Left kidney (tissue), 2 donors: Measurements from ENCODE around the gene IGFL1. TPM values are rescaled to one million over a fixed set of nuclear protein-coding genes. Genes with fewer than 3 reads are reported as not detected.
"Not testable (repeated sequence)": the region's sequence is repeated elsewhere in the genome, so short reads cannot be mapped to it uniquely, and the experiment has no call there.

ENCODE experiments used
- DNase-seq: peaks from one replicate; pipeline ENCODE4 v3.0.0-alpha.2; 2013
- polyA plus RNA-seq: library from polyadenylated mRNA; unstranded; fragments of 120-200 nt; gene quantifications from one replicate; pipeline ENCODE4 v1.2.1, GENCODE V29; 2013; ENCODE audit not compliant: insufficient read length

IGFL1 gene
- polyA plus RNA-seq, 1 donor = not detected

DNA sequence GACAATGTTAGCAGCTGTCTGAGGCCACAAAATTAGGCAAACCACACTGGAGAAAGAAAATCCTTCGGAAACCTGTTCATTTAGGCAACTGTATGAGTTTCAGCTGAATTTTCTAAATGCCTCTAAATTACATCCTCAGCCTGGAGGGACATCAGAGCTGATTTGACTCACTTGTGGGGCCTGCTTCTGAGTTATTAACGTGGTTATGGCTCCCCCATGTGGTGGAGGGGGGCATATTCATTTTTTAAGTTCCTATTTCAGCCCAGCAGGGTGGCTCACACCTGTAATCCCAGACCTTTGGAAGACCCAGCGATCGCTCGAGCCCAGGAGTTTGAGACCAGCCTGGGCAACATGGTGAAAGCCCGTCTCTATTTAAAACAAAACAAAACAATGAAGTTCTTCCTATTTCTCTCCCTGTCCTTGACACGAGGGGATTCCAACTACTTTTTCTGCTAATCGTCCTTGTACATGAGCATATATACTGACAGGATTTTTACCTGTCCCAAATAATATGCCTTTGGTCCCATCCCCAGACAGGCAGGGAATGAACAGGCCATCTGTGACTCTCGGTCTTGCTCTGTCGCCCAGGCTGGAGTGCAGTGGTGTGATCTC is 35.8 kb downstream of the IGFL1 start:
- DNase-seq = peak; percentile 80

DNA sequence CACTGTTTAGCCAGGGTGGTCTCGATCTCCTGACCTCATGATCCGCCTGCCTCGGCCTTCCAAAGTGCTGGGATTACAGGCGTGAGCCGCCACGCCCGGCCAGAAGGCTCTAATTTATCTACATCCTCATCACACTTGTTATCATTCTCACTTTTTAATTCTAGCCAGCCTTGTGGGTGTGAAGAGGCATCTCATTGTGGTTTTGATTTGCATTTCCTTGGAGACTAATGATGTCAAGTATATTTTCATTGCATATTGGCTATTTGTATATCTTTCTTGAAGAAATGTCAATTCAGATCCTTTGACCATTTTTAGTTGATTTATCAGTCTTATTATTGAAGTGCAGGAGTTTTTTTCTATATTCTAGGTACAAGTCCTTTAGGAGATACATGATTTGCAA is 39.6 kb downstream of the IGFL1 start:
- DNase-seq = no peak

DNA sequence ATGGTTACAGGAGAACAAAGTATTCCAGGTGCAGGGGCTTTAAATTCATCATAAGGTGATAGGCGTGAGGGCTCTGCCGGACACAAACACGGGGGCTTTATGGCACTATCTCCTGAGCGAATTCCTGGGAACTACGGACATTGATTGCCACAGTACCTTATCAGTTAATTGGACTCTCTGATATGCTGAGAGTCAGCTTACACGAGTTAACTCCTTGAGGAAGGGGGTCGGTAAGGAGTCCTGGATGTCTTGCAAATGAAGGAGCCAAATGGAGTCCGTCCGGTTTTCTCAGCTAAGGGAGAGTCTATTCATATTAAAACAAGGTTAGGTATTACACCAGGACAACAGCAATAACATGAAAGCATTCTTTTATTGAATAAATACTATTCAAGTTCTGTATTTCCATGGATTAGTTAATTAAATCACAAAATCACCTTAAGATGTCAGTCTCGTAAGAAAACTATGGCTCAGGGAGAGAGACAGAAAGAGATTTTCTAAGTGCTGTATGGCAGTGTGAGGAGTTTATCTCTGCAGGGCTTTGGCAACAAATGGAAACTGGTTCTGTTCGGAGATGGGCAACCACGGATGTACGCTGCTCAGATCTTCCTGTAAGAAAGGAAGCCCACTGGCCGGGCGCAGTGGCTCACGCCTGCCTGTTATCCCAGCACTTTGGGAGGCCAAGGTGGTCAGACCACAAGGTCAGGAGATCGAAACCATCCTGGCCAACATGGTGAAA is 41.1 kb downstream of the IGFL1 start:
- no peak for DNase-seq

DNA sequence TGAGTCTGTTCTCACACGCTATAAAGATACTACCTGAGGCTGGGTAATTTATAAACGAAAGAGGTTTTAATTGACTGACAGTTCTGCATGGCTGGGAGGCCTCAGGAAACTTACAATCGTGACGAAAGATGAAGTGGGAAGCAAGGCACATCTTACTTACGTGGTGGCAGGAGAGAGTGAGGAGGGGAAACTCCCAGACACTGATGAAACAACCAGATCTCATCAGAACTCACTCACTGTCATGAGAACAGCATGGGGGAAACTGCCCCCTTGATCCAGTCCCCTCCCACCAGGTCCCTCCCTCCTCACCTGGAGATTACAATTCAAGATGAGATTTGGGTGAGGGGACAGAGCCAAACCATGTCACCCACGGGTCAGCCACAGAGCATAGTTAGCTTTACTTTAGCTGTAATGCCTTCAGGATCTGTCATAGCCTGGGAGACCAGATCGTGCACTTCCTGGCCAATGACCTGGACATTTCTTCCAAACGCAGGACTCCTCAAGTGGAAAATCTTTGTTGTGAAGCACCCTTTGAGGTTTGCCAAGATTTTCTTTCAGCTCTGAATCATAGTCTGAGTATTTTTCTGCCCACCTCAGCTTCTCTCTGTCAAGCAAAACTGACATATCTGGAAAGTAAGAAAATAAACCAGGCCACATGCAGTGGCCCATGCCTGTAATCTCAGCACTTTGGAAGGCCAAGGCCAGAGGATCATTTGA is 42.1 kb downstream of the IGFL1 start:
- no peak for DNase-seq

DNA sequence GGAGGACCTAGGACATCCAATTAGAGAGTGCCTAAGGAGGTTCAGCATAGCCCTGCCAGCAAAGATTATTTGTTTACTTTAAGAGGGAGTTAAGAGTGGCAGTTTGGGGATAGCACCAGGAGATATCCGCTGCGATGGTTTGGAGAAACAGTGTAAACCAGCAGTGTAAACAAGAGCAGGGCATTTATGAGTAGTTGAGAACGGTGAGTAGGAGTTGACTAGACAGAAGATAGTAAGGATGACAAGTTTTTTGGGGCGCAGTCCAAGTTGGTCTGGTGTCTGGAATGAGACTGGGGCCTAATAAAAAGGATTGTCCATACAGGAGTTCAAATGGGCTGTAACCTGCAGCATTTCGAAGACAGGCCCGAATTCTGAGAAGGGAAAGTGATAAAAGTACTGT is 44.4 kb downstream of the IGFL1 start:
- not testable (repeated sequence) for DNase-seq

DNA sequence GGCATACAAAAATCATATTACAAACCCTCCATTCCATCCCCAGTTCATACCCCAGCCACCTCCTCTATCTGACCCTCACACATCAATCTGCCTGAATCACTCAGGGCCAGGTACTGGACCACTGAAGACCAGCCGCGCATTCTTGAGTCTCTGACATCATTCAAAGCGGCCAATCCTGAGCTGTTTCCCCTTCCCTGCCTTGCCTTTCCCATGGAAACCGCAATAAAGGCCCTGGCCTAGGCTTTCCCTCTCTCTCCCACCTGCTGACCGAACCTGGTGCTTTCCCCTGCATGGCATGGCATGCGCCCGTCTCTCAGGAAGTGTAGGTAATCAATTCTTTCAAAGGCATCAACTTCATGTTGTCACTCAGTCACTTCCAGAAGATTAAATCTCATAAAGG is 49.6 kb downstream of the IGFL1 start:
- no peak for DNase-seq

Other genes starting within 250 kb of the IGFL1 start
- gene CCDC61, start 234.3 kb upstream of the IGFL1 start, polyA plus RNA-seq = 11.7 TPM
- 0.32 TPM for gene PGLYRP1, start 206.7 kb upstream of the IGFL1 start, polyA plus RNA-seq
- gene IGFL4, start 188.7 kb upstream of the IGFL1 start, polyA plus RNA-seq = 0.58 TPM
- not detected for gene IGFL3, start 105.1 kb upstream of the IGFL1 start, polyA plus RNA-seq
- not detected for gene IGFL2, start 81.5 kb upstream of the IGFL1 start, polyA plus RNA-seq
- gene HIF3A, start 67.3 kb downstream of the IGFL1 start, polyA plus RNA-seq = 58.2 TPM
- 130 TPM for gene PPP5C, start 117.3 kb downstream of the IGFL1 start, polyA plus RNA-seq
- gene CCDC8, start 183.8 kb downstream of the IGFL1 start, polyA plus RNA-seq = 45.2 TPM
- gene PNMA8C, start 199.2 kb downstream of the IGFL1 start, polyA plus RNA-seq = 0.70 TPM
- gene PNMA8A, start 241.8 kb downstream of the IGFL1 start, polyA plus RNA-seq = 46.5 TPM